SH-SY5Y (cell line): ENCODE data around the gene AFF3.

Source experiments
- GATA2 ChIP-seq: IDR thresholded peaks from 2 replicates; pipeline ENCODE4 v1.6.1; 2011; ENCODE audit warnings: mild to moderate bottlenecking, low read depth, low read length
- GATA3 ChIP-seq: IDR thresholded peaks from 2 replicates; pipeline ENCODE4 v1.6.1; 2011; ENCODE audit warnings: low read depth, mild to moderate bottlenecking, low read length, moderate library complexity

Gene AFF3

GRCh38 chr2:100104718-100105677 lies 37.4 kb downstream of the AFF3 start:
- TF ChIP-seq GATA3 (no peak), GATA2 (no peak)

- TF ChIP-seq GATA3 (no peak), GATA2 (no peak)
Measured at GRCh38 chr2:100077935-100078334, 64.5 kb downstream of the AFF3 start.

- TF ChIP-seq GATA3 (no peak), GATA2 (no peak)
Measured at GRCh38 chr2:100077456-100077855, 64.9 kb downstream of the AFF3 start.

GRCh38 chr2:100075532-100075931 lies 66.9 kb downstream of the AFF3 start:
- no peak for TF ChIP-seq GATA2
- TF ChIP-seq GATA3 = no peak

GRCh38 chr2:100073110-100073509 lies 69.3 kb downstream of the AFF3 start:
- TF ChIP-seq GATA3 = no peak
- TF ChIP-seq GATA2 = no peak

GRCh38 chr2:100072503-100072902 lies 69.9 kb downstream of the AFF3 start:
- TF ChIP-seq GATA3 (no peak), GATA2 (no peak)

- TF ChIP-seq GATA2 (no peak), GATA3 (no peak)
Measured at GRCh38 chr2:100071335-100072043, 70.9 kb downstream of the AFF3 start.

GRCh38 chr2:100070078-100070477 lies 72.3 kb downstream of the AFF3 start:
- TF ChIP-seq GATA3 (no peak), GATA2 (no peak)

- TF ChIP-seq GATA3 = no peak
- no peak for TF ChIP-seq GATA2
Measured at GRCh38 chr2:100068395-100068794, 74.0 kb downstream of the AFF3 start.

- TF ChIP-seq GATA3 = no peak
- no peak for TF ChIP-seq GATA2
Measured at GRCh38 chr2:100067784-100068183, 74.6 kb downstream of the AFF3 start.

GRCh38 chr2:100066856-100067255 lies 75.5 kb downstream of the AFF3 start:
- TF ChIP-seq GATA3 (no peak), GATA2 (no peak; the same call in 1 of the 2 replicates)

- TF ChIP-seq GATA3 = no peak
- TF ChIP-seq GATA2 = no peak
Measured at GRCh38 chr2:100066246-100066645, 76.1 kb downstream of the AFF3 start.

GRCh38 chr2:100064592-100065428 lies 77.6 kb downstream of the AFF3 start:
- TF ChIP-seq GATA2 (no peak), GATA3 (no peak; the same call in 1 of the 2 replicates)

GRCh38 chr2:100064165-100064564 lies 78.2 kb downstream of the AFF3 start:
- no peak for TF ChIP-seq GATA3
- TF ChIP-seq GATA2 = no peak

- TF ChIP-seq GATA3 (no peak), GATA2 (no peak)
Measured at GRCh38 chr2:100063459-100063953, 78.9 kb downstream of the AFF3 start.
